HFF-Myc (cell line): ENCODE data around the gene ATP9A.
"Not testable (repeated sequence)": the region's sequence is repeated elsewhere in the genome, so short reads cannot be mapped to it uniquely, and the experiment has no call there.

Source experiments
- DNase-seq: peaks from one replicate; pipeline ENCODE4 v3.0.0-alpha.2; 2011; ENCODE audit warnings: low read depth; ENCODE audit errors: extremely low read depth
- H3K4me3 ChIP-seq: replicated peaks from 2 replicates; pipeline ENCODE4 v1.5.1; 2011; ENCODE audit warnings: low read depth, mild to moderate bottlenecking, control low read depth, low read length
- CTCF ChIP-seq: IDR thresholded peaks from 2 replicates; pipeline ENCODE4 v1.5.1; 2012; ENCODE audit warnings: mild to moderate bottlenecking, low read depth, low read length, control low read depth; ENCODE audit errors: missing control alignments

Gene ATP9A

DNA sequence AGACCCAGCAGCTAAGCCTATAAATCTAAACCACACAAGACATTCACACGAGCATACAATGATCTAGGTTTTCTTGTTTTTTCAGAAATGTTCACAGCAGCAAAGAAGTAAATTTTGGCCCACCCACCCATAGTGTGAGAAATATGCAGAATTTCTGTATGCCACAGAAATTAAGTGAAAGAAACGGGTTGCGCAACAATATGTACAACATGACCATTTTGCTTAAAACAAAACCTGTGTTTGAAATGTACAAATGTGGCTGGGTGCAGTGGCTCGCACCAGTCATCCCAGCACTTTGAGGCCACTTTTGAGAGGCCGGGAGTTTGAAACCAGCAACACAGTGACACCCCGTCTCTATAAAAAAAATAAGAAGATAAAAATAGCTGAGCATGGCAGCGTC, 24.8 kb upstream of the ATP9A start:
- DNase-seq, result no peak
- no peak for TF ChIP-seq CTCF
- no peak overlapping the region for H3K4me3 ChIP-seq

DNA sequence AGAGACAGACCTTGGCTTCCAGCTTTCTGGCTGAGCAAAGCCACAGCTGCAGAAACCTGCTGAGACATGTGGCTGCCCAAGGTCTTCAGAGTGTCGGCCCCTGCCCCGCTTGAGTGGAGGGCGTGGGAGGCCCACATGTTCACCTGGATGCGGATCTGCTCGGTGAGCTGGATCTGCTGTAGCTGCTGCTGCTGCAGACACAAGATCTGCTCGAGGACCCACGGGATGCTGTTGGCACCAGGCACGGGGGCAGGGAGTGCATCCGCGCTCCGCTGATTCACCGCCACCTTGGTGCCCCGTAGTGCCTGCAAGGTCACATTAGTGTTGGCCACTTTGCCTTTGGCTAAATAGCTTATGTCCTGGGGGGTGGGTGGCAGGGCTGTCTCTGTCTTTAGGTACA, 23.4 kb upstream of the ATP9A start:
- no peak for TF ChIP-seq CTCF
- no peak overlapping the region for H3K4me3 ChIP-seq
- no peak for DNase-seq

DNA sequence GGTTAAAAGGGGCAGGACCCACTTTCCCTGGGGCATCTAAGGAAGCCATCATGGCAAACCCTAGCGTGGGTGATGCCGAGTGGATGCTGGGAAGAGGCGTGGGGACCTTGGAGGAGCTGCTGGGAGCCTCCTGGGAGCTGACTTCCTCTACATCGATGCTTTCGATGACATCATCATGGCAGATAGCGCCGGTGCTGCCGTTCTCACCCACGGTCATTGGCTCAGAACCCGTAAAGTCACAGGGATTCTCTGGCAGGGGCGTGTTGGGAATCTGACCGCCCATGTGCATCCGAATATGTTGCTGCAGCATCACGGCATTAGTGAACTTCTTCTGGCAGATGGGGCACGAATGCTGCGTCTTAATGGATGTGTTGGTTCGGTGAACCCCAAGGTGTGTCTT, 22.1 kb upstream of the ATP9A start:
- DNase-seq, result no peak
- no peak for TF ChIP-seq CTCF
- no peak overlapping the region for H3K4me3 ChIP-seq

GRCh38 chr20:51789434-51789833, 21.2 kb upstream of the ATP9A start:
- no peak for DNase-seq
- no peak overlapping the region for H3K4me3 ChIP-seq
- no peak for TF ChIP-seq CTCF

DNA sequence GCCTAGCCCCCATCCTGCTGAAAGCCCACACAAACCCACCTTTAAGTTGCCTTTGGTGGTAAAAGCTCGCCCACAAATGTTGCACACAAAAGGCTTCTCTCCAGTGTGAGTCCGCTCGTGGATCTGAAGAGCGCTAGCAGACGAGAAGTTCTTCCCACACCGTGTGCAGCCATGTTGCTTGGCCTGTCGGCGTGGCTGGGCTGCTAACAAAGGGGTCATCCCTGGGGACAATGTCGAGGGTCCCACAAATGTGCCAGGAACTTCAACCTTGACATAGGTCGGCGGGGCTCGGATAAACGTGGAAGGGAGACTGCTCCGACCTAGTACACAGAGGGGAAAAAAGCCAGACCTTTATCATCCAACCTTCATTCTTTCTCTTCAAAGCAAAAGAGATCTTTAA, 20.6 kb upstream of the ATP9A start:
- TF ChIP-seq CTCF, result no peak
- DNase-seq, result no peak
- H3K4me3 ChIP-seq, result no peak overlapping the region

DNA sequence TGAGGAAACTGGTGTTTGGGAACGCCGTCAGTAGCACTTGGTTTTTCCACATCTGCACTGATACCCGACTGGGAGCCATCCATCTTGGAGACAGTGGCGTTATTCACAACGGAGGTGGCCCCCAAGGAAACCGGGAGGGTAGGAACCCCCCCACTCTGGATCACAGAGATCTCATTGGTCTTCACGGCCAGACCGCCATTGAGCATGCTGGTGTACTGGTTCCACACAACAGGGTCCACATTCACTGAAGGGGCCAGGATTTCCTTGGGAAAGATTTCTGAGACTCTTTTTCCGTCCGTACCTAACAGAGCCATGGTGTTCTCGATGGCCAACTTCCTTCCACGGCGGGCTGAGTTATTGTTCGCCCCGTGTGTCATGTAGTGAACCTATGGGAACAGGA, 16.1 kb upstream of the ATP9A start:
- no peak overlapping the region for H3K4me3 ChIP-seq
- no peak for TF ChIP-seq CTCF
- DNase-seq, result no peak

DNA sequence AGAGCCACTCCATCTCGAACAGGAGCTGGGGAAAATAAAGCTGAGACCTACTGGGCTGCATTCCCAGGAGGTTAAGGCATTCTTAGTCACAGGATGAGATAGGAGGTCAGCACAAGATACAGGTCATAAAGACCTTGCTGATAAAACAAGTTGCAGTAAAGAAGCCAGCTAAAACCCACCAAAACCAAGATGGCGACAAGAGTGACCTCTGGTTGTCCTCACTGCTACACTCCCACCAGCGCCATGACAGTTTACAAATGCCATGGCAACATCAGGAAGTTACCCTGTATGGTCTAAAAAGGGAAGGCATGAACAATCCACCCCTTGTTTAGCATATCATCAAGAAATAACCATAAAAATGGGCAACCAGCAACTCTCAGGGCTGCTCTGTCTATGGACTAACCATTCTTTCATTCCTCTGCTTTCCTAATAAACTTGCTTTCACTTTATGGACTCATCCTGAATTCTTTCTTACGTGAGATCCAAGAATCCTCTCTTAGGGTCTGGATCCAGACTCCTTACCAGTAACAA, 10.1 kb upstream of the ATP9A start:
- DNase-seq, H3K4me3 ChIP-seq: not testable (repeated sequence)
